Measurements from ENCODE around the gene CPSF3. TPM values are rescaled to one million over a fixed set of nuclear protein-coding genes. Genes with fewer than 3 reads are reported as not detected.

The CPSF3 gene
- total RNA-seq, 1 donor from 2014 or later = 91.2 TPM

- DNase-seq (ENCODE audit: low read depth) = no peak
- TF ChIP-seq, protein P1, sequence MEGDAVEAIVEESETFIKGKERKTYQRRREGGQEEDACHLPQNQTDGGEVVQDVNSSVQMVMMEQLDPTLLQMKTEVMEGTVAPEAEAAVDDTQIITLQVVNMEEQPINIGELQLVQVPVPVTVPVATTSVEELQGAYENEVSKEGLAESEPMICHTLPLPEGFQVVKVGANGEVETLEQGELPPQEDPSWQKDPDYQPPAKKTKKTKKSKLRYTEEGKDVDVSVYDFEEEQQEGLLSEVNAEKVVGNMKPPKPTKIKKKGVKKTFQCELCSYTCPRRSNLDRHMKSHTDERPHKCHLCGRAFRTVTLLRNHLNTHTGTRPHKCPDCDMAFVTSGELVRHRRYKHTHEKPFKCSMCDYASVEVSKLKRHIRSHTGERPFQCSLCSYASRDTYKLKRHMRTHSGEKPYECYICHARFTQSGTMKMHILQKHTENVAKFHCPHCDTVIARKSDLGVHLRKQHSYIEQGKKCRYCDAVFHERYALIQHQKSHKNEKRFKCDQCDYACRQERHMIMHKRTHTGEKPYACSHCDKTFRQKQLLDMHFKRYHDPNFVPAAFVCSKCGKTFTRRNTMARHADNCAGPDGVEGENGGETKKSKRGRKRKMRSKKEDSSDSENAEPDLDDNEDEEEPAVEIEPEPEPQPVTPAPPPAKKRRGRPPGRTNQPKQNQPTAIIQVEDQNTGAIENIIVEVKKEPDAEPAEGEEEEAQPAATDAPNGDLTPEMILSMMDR (conservative IDR thresholded peaks at IDR 0.05; ENCODE audit: low read depth, low read length) = no peak
- H3K4me3 ChIP-seq (ENCODE audit: low read depth, low read length) = no peak overlapping the region
These were observed 37.6 kb downstream of the CPSF3 start for GRCh38 chr2:9461079-9461478.

DNA sequence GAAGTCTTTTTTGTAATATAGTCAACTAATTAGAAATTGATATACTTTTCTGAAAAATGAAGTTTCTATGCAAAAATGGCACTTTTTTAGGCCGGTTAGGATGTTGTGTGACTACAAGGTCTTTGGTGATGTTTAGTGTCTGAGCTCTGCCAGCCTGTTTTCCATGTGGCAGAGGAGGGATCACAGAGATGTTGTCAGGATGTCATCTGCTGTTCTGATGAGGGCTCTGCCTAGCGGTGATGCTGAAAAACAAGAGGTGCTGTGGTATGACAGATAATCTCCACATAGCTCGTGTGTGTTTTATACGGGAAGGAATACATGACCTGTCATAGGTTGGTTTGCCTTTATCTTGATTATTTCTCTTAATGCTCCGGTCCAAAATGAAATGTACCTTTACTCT is 38.9 kb downstream of the CPSF3 start:
- no peak for DNase-seq (ENCODE audit: low read depth)
- TF ChIP-seq, protein P1 (conservative IDR thresholded peaks at IDR 0.05; ENCODE audit: low read depth, low read length) = no peak
- H3K4me3 ChIP-seq (ENCODE audit: low read depth, low read length) = no peak overlapping the region

- TF ChIP-seq, protein P1 (conservative IDR thresholded peaks at IDR 0.05; ENCODE audit: low read depth, low read length) = no peak
- DNase-seq (ENCODE audit: low read depth) = no peak
- H3K4me3 ChIP-seq (ENCODE audit: low read depth, low read length) = no peak overlapping the region
These were observed 39.6 kb downstream of the CPSF3 start for GRCh38 chr2:9462886-9463697.

DNA sequence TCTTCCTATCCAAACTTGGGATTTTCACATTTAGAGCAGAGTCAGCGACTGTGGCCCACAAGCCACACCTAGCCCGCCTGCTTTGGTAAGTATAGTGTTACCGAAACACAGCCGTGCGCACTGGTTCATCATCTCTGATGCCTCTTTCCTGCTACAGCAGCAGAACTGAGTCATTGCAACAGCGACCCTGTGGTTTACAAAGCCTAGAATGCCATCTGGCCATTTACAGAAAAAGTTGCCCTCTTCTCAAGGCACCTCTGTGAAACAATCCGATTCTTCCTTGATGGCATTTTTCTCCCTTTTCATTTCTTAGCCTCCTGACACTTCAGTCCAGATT is 40.2 kb downstream of the CPSF3 start:
- no peak overlapping the region for H3K4me3 ChIP-seq (ENCODE audit: low read depth, low read length)
- DNase-seq (ENCODE audit: low read depth) = no peak
- TF ChIP-seq, protein P1 (conservative IDR thresholded peaks at IDR 0.05; ENCODE audit: low read depth, low read length) = no peak

DNA sequence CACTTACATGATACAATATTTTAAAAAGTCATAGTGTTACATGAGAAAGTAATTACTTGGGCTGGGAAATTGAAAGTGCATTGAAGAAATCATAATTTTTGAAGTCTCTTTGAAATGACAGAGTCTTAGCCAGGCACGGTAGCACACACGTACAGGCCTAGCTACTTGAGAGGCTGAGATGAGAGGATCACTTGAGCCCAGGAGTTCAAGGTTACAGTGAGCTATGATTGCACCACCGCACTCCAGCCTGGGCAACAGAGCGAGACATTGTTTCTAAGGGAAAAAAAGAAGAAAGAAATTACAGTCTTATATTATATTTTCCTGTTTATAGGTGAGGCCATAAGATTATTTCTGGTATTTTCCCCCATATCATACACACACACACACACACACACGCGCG is 41.7 kb downstream of the CPSF3 start:
- TF ChIP-seq, protein P1 (conservative IDR thresholded peaks at IDR 0.05; ENCODE audit: low read depth, low read length) = no peak
- no peak overlapping the region for H3K4me3 ChIP-seq (ENCODE audit: low read depth, low read length)
- no peak for DNase-seq (ENCODE audit: low read depth)

DNA sequence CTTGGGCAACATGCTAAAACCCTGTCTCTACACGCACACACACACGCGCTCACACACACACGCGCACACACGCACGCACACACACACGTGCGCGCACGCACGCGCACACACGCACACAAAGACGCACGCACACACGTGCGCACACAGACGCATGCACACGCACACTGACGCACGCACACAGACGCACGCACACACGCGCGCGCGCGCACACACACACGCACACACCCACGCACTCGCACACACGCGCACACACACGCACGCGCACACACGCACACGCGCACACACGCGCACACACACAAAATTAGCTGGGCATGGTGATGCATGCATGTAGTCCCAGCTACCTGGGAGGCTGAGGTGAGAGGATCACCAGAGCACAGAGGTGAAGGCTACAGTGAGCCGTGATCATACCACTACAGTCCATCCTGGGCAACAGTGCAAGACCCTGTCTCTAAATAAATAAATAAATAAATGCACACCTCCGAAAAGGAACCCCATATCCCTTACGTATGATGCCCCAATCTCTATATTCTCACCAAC is 42.8 kb downstream of the CPSF3 start:
- TF ChIP-seq, protein P1 (conservative IDR thresholded peaks at IDR 0.05; ENCODE audit: low read depth, low read length) = no peak
- no peak for DNase-seq (ENCODE audit: low read depth)
- H3K4me3 ChIP-seq (ENCODE audit: low read depth, low read length) = no peak overlapping the region

DNA sequence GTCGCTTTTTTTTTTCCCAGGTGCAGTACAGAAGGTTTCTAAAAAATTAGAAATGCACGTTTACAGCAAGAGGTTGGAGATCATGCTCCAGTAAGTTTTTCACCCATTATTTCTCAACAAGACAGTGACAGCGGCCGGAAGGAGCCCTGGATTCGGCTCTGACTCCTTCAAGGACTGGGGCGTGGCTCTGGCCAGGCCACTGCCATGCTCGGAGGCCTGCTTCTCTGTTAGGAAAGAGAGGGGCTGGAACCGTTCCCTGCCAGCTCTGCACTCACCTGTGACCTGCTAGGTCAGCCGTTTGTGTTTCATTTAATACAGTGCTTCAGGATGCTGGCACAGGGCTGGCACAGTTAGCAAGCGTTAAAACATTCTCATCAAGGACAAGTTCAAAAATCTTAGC is 44.2 kb downstream of the CPSF3 start:
- no peak overlapping the region for H3K4me3 ChIP-seq (ENCODE audit: low read depth, low read length)
- TF ChIP-seq, protein P1 (conservative IDR thresholded peaks at IDR 0.05; ENCODE audit: low read depth, low read length) = no peak
- peak; percentile 42 for DNase-seq (ENCODE audit: low read depth)

Data from epithelial cell of proximal tubule (primary cell).